HG03442 (cell line): ENCODE measurements around the gene PIK3R1.

Experiments used
- ATAC-seq: cut with Tn5 transposase; IDR thresholded peaks from one replicate; pipeline ENCODE4 v1.9.1; 2021; ENCODE audit warnings: mild to moderate bottlenecking, moderate library complexity; ENCODE audit not compliant: unreplicated experiment

The PIK3R1 gene

DNA sequence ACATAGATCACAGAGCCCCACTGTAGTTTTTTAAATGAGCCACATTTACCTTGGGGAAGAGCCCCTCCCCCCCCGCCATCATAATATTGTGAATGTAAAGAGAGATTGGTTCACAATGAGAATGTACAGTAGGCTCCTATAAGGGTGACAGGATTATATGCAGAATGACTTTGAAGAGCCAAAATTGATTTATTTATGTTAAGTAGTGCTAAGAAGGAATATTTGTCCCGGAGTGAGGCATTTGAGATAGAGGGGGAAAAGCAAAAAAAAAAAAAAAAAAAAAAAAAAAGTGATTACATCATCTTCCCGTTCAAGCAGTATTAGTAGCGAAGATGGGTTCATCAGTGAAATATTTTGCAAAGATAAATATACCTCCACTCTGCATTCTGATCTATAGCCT lies 73.9 kb downstream of the PIK3R1 start:
- ATAC-seq: no peak

DNA sequence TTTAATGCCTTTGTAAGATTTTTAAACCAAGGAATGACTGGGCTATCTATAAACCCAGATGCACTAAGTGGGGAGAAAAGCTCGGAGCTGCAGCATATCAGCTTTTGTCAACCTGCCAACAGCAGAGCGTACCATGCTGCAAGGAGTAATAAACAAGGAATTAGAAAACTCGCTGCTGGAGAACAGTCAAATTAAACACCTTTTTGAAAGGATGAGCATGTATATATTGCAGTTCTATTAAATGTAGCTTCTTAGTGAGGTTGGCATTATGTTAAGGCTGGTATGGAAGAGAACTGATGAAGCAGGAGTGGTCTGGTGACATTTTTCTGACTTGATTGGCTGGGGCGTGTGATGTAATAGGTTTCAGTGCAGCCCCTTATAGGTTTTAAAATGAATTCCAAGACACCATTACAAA lies 74.7 kb downstream of the PIK3R1 start:
- no peak for ATAC-seq

DNA sequence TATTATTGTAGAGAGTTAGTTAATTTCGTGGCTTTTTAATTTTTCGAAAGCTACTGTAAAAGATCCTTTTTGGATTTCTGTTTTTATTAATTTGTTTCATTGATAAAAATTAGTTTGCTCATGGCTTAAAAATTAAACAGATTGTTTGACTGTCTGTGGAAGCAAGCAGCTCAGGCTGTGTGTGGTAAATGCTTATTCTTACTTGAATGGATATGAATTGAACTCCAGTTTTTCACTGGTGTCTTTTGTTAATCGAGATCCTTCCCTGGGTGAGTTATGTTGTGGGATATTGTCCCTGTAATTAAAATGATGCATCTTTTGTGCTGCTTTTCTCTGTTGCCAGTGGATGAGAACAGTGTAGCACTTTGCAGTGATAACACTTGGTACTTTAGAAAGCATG lies 75.3 kb downstream of the PIK3R1 start:
- no peak for ATAC-seq

DNA sequence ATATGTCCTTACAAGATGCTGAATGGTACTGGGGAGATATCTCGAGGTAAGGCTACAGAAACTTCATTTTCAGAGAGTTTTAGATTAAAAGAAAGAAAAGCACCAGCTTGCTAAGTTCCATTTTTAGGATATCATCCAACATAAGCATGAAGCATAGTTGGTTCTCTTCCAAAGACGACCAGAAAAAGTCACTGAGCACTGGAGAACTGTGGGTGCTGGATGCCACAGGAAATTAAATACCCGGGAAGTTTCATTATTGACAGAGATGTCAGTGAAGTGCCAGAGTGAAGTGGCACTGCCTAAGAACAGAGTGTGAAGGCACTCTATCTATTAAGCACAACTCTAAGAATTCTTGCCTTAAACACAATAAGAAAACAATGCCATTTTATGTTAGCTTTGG lies 76.8 kb downstream of the PIK3R1 start:
- no peak for ATAC-seq

DNA sequence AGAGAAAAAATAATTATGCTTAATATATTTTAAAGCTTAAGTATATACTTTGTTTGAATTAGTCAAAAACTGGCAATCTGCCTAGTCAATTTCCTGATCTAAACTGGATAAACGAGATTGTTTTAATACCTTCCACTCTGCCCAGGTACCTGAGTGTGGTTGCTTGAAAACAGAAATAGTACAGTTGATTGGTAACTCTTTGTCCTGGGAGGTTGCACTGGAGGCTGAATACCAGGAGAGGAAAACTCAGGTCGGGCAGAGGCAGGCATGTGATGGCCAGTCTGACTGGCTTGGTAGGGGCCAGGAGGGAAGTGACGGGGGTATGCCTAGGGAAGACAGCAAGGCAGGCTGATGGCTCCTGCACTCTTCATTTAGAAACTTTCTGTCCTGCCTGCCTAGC lies 80.2 kb downstream of the PIK3R1 start:
- no peak for ATAC-seq

DNA sequence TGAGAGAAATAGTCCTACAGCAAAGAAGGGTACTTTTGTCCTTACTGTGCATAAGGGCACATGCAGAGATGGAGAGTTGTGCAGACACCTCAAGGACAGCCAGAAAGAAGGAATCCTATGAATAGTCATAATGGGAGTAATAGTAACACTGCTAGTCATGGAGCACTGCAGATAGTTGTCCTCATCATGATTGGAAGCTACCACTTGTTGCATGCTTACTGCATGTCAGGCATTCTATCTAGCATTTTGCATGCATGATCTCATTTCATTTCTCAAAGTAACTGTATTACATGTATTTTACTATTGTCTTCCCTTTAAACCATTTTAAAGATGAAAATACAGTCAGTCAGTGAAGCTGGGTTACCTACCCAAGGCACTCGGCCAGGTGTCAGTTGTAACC lies 81.3 kb downstream of the PIK3R1 start:
- no peak for ATAC-seq

DNA sequence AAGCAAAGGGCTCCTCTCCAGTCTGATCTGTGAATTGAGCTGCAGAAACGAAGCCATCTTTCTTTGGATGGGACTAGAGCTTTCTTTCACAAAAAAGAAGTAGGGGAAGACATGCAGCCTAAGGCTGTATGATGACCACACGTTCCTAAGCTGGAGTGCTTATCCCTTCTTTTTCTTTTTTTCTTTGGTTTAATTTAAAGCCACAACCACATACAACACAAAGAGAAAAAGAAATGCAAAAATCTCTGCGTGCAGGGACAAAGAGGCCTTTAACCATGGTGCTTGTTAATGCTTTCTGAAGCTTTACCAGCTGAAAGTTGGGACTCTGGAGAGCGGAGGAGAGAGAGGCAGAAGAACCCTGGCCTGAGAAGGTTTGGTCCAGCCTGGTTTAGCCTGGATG lies 82.1 kb downstream of the PIK3R1 start:
- no peak for ATAC-seq

DNA sequence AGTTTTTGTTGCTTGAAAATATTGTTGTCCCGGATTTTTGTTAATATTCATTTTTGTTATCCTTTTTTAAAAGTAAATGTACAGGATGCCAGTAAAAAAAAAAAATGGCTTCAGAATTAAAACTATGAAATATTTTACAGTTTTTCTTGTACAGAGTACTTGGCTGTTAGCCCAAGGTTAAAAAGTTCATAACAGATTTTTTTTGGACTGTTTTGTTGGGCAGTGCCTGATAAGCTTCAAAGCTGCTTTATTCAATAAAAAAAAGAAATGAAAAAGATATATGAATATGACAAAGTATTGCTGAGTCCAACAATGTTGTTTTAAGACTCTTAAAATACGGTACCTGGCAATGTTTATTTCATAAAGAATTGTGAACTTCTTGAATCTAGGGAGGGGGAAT lies 82.9 kb downstream of the PIK3R1 start:
- no peak for ATAC-seq

DNA sequence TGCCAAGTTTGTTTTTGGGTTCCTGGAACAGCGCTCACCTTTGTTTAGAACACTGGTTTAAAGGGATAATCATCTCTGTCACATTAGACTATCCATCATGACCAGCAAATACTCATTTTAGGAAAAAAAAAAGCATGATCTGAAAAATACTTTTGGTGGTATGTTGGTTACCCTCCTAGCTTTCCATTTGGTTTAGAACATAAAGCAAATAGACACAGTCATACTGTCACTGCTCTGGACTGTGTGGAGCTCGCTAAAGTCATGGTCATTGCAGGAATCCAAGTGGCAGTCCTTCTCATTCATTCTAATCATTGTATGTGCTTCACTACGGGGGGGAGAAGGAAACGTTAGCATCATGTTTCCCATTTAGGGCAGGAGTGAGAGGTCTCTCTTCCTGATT lies 83.5 kb downstream of the PIK3R1 start:
- no peak for ATAC-seq

DNA sequence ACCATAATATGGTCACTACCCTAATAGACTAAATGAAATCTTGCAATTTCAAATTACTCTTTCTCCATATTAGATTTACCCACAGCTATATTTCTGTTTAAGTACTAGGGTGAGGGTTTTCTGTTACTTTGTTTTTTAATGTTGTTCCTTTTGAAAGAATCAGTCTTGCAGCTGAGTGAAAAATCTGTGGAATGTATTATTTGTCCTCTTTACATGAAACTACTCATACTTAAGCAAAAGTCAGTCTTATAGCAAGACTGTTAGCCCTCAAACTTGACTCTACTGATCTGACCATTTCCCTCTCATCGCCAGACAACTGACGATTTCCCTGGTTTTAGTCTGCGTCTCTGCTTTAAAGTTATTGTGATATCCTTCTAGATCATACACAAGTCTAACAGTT lies 84.0 kb downstream of the PIK3R1 start:
- ATAC-seq: no peak

DNA sequence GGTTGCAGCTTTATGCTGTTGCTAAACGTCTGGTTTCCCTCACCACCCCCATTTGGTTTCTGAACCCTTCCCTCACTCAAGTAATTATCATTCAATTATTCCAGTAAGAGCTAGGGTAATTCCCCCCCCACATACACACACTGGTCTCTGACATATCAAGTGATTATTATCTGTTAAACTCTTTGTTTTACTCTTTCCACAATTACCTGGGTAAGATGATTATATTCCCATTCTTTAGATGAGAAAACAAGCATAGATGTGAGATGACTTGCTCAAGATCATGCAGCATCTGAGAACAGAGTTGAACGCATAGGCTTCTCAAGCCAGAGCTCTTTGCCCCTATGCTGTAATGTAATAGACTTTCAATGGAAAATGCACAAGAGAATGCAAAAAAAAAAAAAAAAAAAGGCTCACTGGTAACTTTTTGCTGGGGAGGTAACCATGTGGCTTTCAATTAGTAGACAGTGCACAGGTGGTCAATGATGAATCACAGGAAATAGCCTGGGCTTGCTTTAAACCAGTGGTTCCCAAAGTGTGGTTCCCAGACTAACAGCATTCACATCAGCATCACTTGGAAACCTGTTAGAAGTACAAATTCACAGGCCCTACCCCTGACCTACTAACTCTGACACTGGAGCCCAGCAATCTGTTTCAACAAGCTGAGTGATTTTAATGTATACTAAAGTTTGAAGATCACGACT lies 87.6 kb downstream of the PIK3R1 start:
- ATAC-seq: no peak

DNA sequence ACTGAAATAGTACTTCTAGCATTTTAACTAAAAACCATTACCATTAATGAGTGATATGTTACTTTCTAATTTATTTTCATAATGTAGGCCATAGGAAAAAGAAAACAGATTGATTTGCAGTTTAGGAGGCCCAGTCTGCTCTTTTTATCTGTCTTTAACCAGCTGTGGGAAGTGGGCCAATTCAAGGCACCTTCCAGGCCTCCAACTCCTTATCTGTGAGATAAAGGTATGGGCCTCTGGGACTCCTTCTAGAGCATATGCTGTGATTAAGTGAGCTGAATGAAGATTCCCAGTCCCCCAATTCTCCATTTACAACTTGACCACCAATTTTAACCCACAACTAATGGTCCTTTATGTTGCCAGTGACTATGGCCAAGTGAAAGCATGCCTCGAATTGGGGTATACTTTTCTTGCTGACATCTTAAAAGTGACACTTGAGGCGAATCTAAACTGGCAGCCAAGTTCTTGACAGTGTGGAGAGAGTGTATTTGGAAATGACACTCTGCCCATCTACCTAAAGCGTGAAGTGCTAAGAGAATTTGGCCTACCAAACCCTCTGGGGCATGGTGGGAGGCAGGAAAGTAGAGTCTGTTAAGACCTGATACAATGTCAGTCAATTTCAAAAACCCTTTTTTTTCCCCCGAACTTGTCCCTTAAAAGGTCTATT lies 88.3 kb downstream of the PIK3R1 start:
- no peak for ATAC-seq

DNA sequence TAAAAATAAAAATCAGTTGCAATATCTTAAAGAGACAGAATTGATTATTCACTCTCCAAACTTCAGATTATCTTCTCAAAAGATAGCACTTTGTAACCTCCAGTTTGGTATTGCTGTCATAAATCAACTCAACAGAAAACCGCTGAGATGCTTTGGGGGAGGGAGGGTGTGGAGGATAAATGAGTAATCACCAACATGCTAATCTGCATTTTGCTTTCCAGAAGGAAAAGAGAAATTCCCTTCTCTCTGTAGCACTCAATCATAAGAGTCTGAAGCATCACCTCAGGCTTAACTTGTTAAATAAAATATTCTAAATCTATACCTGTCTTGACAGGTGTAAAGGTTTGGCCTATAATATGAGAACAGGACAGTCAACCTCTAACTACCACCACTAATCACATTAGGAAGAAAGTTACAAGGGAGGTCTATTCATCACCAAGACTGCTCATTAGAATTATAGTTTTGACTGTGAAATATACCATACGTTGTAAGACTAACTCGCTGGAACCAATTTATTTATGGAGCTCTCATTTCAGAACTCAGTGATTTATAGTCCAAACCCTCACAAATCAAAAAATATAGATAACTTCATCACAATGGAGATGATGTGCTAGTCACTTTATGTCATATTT lies 89.0 kb downstream of the PIK3R1 start:
- ATAC-seq: no peak

DNA sequence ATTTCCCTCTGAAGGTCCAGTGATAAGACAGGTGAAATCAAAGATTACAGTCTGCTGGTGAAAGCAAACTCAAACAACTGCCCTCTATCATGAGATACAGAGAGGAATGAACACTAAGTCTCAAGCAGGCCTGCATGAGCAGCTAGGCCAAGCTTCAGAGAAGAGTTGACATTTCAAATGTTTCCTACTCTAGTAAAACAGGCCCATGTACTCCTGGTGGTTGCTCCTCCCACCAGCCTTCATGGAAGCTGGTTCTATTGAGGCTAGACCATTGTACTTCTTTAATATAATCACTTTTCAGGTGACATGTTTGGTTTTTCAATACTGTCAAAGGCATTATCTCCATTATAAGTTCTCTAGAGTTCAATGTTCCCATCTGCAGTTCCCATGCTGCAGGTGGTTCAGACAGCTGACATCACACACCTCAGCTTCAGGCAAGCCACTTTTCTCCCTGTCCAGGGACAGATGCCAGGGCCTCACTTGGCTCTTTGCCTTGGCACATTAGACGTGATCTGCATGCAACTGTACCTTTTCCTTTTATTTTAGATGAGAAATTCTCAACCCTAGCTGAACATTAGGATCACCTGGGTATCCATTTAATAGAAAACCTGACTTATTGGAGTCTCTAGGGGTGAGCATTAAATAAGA lies 89.8 kb downstream of the PIK3R1 start:
- no peak for ATAC-seq

DNA sequence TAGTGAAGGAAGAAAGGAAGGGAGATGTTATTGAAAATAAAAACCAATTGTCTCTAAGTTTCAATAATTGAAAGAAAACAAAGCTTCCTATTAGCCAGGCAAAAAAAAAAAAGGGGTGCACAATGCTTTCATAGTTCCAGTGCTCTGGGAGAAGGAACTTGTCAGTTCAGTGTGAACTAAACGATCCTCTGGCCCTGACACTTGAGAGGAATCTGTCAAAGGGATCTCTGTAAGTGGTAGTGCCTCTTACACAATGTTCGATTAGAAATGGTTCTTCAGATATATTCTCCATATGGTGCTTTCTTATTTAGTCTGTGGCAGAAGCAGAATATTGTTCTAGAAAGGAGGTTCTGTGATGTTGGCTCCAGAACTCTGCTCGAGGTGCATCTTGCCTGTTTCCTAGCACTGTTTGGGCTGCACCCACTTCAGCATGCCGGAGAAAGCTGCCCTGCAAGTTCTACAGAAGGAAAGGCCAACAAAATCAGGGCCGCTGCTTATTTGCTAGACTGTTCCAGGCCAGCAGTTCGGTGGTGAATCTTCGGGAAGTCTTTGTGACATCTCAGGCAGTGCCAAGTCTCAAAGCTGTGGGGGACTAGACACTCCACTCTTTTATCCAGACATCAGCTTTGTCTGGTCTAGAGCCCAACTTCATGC lies 90.9 kb downstream of the PIK3R1 start:
- no peak for ATAC-seq

DNA sequence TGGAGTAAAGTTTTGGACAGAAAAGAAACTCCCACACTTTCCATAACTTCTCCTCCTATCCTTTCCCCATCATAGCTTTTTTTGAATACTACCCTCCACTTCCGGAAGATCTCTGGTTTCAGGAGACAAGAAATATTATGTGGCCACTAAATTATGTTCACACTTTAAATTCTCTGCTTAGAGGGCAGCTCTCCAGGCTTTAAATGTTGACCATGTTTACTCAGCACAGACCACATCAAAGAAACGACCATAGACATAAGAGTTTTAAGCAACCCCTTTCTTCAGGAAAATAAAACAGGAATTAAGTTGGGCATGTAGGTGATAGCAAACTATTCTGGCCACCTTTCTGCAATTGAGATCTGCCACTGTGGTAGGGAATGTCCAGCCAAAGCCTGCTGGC lies 97.8 kb downstream of the PIK3R1 start:
- no peak for ATAC-seq

DNA sequence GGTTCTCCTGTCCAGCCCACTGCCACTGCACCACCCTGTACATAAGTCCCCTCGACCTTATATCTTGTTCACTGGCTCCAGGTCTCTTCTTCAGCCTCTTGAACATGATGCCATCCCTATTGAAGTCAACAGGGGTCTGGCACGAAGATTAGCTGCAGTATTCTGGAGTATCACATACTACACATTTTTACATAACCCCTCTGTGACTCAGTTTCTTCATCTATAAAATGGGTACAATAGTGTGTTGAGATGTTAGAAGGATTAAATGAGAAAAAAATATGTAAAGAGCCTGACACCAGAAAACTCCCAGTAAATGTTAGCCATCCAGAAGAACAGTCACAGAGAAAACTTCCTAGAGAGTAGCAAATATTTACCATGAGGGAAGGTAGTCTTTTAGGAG lies 98.9 kb downstream of the PIK3R1 start:
- ATAC-seq: no peak

DNA sequence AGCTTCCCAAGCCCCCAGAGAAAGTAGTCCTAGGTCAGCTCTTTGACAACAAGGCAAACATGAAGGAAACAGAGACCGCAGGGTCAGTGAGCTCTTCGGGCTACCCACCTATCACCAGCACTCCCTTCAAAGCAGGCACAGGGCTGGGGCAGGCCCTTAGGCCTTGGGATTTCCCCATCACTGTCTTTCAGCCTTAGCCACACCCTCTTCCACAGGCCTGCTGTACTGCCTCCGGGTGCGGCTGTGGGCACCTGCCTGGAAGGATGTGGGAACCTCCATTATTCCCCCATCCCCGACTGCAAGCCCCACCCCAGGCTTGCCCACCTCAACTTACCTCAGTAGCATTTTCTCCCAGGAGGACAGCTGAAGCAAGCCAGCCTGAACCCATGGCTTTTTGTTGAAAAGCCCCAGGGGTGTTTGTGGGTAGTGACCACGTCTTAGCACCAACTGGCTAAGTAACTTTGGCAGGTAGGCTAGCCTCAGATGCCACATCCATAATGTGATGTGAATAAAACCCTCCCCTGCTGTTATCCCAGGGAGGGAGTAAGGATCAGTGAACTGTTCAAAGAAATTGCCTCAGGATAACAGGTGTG lies 100.2 kb downstream of the PIK3R1 start:
- ATAC-seq: peak; percentile 95

DNA sequence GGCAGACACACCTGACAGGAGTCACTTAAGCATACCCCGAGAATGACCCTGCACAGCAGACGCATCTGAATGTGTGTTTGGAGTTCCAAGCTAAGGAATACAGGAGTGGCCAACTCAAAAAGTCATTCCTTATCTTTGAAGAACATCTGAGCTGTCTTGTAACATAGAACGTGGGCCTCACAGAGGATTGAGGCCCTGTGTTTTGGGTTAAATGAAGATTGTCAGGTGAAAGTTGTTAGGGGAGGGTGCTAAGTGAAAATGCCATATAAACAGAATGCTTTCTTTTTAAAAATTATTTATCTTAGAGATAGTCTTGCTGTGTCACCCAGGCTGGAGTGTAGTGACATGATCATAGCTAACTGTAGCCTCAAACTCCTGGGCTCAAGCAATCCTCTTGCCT lies 100.9 kb downstream of the PIK3R1 start:
- ATAC-seq: no peak

DNA sequence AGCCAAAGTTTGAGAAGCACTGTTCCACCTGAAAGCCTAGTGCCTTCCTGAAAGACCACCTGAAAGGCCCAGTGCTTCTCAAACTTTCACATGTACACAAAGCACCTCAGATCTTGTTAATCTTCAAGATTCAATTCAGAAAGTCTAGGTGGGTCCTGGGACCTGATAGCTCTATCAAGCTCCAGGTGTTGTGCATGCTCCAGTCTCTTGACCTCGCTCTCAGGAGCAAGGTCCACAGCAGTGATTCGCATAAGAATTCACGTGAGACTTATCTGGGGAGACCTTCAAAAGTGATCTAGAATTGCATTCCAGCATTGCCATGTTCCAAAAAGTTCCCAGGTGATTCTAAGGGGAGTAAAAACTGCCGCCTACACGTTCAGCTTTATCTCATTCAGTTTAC lies 102.1 kb downstream of the PIK3R1 start:
- ATAC-seq: no peak
